ENCODE data around the gene TMEM178B.

TMEM178B gene

DNA sequence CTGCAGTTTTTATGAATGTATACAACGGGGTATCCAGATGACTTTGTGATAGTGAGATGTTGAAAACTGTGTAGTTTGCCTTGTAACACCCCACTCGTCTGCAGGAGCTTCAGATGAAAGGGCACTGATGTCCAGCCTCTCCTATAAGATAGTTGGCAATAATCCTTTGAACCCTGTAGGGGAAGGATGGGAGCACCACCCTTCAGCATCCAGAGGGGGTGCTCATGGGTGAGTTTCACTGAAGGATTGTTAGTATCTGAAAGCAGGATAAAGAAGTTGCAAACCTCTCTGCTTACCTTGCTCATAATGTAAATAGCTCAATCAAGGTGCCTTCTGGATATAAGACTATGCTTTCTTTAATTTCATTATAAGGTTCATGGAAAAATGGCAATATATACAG, 201.5 kb downstream of the TMEM178B start:
- no peak for DNase-seq

DNA sequence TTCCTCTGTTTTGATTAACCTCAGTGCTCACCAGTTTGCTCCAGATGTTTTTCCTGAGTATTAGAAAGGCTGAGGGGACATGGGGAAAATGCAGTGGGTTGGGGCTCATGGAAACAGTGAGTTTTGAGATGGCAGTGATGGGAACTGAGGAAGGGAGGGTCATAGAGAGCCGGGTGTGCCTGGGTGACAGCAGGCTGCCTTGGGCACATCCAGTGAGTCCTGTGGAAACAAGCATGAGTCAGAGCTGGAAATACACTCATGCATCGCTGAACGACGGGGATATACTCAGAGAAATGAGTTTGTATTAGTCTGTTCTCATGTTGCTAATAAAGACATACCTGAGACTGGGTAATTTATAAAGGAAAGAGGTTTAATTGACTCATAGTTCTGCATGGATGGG, 202.2 kb downstream of the TMEM178B start:
- no peak for DNase-seq

- no peak for DNase-seq
These were observed 206.2 kb downstream of the TMEM178B start for GRCh38 chr7:141280100-141280499.

- no peak for DNase-seq
These were observed 207.4 kb downstream of the TMEM178B start for GRCh38 chr7:141281311-141281710.

DNA sequence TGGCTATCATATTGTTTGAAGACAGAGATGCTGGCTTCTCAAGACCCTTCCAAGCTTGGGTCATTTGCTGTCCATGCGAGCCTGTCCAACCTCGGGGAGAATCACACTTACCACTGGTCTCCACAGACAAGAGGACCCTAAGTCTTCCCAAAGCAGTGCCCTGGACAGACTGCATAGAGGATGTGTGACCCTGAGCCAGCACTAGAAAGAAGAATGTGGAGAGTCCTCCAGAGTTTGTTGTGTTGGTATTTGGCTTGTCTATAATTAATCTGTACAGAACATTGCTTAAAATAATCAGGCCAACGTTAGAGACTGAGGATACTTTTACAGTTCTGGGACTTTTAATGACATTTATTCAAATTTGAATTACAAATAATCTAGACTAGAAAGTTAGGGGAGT, 212.7 kb downstream of the TMEM178B start:
- no peak for DNase-seq

- no peak for DNase-seq
These were observed 214.1 kb downstream of the TMEM178B start for GRCh38 chr7:141287936-141288335.

DNA sequence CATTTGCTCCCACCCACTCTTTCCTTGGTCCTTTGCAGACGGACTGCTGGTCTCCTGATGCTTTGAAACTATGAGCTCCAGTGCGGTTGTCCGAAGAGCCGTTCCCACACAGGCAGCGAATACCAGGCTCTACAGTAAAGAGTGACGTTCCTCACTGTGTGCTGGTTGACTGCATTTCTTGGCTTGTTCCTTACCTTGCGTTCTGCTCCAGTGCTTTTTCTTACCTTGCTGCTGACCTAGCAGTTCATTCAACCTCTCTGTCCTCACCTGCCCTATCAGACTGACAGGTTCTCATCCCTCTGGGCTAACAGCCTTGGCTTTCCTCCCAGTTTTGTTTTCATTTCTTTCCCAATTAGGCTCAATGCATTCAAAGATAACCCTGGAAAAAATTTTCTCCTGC, 214.8 kb downstream of the TMEM178B start:
- no peak for DNase-seq

GRCh38 chr7:141290365-141290764, 216.5 kb downstream of the TMEM178B start:
- no peak for DNase-seq

DNA sequence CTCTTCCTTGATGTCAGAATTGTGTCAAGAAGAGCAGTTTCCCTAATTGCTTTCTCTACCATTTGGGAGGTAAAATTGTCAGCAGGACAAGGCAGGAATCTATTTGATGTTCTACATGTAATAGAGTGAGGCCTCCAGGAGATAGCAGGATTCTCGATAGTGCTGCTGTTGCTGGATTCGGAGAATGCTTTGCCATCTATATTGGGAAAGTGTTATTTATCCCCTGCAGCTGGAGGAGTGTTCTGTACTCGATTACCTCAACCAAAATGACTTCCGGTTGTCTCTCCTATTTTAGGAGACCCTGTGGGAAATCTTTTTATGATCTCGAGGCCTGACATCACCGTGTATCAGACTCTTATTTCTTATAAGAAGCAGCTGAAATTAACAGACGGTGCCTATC, 217.1 kb downstream of the TMEM178B start:
- DNase-seq, result no peak

DNA sequence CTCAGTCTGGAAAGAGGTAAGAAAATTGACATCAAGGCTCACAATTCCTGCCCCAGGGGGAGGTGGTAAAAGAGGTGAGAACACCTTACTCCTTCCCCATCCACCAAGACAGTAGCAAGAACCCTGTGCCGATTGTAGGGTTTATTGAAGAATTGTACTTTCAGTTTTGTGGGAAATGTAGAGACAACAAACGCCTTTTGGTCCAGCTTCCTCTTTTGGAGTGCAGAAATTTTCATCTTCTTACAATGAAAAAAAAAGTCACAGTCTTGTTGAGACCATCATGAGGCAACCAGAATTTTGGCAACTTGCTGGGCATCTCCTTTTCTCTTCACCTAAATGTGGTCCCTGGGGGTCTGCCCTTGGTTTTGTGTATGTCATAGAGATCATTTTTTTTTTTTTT, 217.7 kb downstream of the TMEM178B start:
- no peak for DNase-seq

DNA sequence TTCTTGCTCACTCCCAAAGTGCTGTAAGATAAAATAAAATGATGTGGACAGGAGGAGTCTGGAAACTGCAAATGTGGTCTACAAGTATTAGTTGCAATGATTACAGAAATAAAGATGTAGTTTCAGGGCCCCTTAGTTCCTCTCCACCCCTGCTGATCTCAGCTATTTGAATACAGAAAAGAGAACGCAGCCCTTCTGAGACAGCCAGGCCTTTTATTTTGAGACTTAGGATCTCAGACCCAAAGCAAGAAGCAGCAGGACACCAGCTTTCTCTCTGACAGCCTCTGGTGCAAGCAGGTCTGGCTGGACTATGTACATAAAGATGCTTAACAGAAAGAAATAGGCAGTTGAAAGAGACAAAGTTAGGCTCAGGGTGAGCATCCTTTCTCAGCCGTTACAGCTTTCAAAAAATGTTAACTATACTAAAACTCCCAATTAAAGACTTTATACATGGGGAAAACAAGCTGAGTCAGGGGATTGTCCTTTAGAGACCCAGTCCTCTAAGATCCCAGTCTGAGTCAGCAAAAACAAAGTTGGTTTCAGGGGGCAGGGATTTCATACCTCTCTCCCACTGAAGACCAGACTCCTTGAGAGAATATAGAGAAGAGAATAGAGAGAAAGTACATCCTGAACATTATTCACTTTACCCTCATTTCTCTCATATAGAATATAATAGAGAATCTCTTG, 220.4 kb downstream of the TMEM178B start:
- no peak for DNase-seq

- DNase-seq, result no peak
These were observed 221.6 kb downstream of the TMEM178B start for GRCh38 chr7:141295367-141295895.

GRCh38 chr7:141300816-141301215, 227.0 kb downstream of the TMEM178B start:
- no peak for DNase-seq

- no peak for DNase-seq
These were observed 227.7 kb downstream of the TMEM178B start for GRCh38 chr7:141301544-141301943.

- DNase-seq, result no peak
These were observed 228.8 kb downstream of the TMEM178B start for GRCh38 chr7:141302617-141303016.

DNA sequence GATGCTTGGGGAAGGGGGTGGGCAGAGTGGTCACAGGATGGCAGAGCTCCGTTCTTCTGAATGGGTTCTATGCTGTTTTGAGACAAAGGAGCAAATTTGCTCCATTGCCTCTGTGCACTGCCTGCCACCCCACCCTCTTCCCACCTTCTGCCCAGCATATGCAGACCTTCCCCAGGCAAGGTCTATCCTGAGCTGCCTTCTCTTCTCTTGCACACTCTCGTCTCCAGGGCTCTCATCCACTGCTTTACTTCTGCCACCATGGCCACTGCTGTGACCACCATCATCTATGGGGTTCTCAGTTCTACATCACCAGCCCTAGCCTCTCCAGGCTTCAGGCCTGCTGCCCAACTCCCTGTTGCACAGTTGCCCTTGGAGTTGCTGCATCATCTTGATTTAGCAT, 230.4 kb downstream of the TMEM178B start:
- no peak for DNase-seq

GRCh38 chr7:141306081-141306480, 232.2 kb downstream of the TMEM178B start:
- DNase-seq, result no peak

GRCh38 chr7:141312395-141312794, 238.5 kb downstream of the TMEM178B start:
- no peak for DNase-seq

- no peak for DNase-seq
These were observed 239.1 kb downstream of the TMEM178B start for GRCh38 chr7:141312828-141313521.

GRCh38 chr7:141313896-141314295, 240.0 kb downstream of the TMEM178B start:
- DNase-seq, result no peak

DNA sequence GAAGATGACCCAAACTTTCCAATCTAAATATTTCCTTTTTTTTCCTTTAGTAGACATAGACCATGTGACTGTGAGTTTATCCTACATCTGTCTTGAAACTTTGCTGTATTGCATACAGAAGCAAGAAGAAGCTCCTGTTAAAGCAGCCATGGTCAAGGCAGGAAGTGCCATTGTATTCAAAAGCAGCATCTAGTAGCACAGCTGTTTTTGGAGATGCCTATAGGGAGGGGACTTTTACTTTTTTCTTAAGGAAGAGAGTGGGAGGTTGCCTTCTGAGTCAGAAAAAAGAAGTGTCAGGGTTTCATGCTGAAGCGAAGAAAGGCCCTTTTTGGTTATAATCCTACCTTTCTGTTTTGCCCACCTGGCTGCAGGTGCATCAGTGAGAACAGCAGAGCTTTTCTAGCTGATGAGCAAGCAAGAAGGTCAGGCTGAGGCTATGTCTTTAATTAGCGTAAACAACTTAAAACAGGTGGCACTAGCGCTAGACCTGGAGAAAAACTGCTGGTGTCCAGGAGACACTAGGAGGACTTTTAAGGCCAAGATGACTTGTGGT, 243.2 kb downstream of the TMEM178B start:
- no peak for DNase-seq

GRCh38 chr7:141320287-141320686, 246.4 kb downstream of the TMEM178B start:
- DNase-seq, result no peak

- no peak for DNase-seq
These were observed 248.5 kb downstream of the TMEM178B start for GRCh38 chr7:141322383-141322782.

- no peak for DNase-seq
These were observed 250.0 kb downstream of the TMEM178B start for GRCh38 chr7:141323826-141324225.

Data from GDM1 (cell line).